ENCODE data around the gene LUZP1.

The LUZP1 gene

DNA sequence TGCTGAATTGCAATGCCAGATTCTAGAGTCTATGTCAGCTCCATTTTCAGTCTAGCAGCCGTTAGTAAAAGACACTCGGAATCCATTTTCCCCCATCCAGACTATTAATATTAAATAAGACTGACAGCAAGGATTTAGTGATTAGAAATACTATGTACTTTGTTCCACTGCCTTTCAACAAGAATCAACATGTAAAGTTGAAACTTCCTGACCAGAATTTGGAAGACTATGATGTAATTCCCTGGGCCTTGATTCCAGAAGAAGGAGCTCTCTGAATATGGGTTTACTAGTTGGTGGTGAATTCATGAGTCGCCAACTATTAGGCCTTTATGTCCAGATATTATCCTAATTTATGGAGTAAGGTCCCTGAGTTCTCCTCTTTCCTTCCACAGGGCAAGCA lies 124.6 kb downstream of the LUZP1 start:
- Mint-ChIP-seq H3K27me3 (no peaks in the 10 kb centered on the region), H3K4me1 (ENCODE audit: low read depth) (peaks cover 4% of the 10 kb centered on the region), H3K36me3 (ENCODE audit: low read depth) (peaks cover 6% of the 10 kb centered on the region), H3K9me3 (no peaks in the 10 kb centered on the region), H3K4me3 (no peak overlapping the region), H3K27ac (no peak overlapping the region)
- intact Hi-C loops (cut with micrococcal nuclease) = loop anchor here (10.0 kb wide), 1 partner anchor 59 kb away; no protein-coding TSS in a partner anchor

DNA sequence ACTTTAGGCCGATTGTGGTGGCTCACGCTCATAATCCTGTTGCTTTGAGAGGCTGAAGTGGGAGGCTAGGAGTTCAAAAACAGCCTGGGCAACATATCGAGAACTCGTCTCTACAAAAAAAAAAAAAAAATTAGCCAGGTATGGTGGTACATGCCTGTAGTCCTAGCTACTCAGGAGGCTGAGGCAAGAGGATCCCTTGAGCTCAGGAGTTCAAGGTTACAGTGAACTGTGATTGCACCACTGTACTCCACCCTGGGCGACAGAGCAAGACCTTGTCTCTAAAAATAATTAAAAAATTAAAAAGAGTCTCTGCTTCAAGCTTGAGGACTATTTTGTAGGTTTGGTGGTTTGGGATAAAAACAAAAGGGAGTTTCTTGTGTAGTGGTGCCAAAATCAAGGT lies 128.1 kb downstream of the LUZP1 start:
- Mint-ChIP-seq H3K9me3 (no peaks in the 10 kb centered on the region), H3K4me1 (ENCODE audit: low read depth) (no peaks in the 10 kb centered on the region), H3K27me3 (no peaks in the 10 kb centered on the region), H3K27ac (no peak overlapping the region), H3K4me3 (no peak overlapping the region), H3K36me3 (ENCODE audit: low read depth) (peaks cover 6% of the 10 kb centered on the region)
- intact Hi-C loops (cut with micrococcal nuclease) = loop anchor here (10.0 kb wide), 1 partner anchor 56 kb away; no protein-coding TSS in a partner anchor

- H3K27ac Mint-ChIP-seq = no peak overlapping the region
- intact Hi-C loops (cut with micrococcal nuclease) = no loop called here
- no peaks in the 10 kb centered on the region for H3K27me3 Mint-ChIP-seq
- no peak overlapping the region for H3K4me3 Mint-ChIP-seq
- peaks cover 8% of the 10 kb centered on the region for H3K36me3 Mint-ChIP-seq (ENCODE audit: low read depth)
- no peaks in the 10 kb centered on the region for H3K9me3 Mint-ChIP-seq
- peaks cover 3% of the 10 kb centered on the region for H3K4me1 Mint-ChIP-seq (ENCODE audit: low read depth)
Measured at GRCh38 chr1:23039308-23039826, 129.3 kb downstream of the LUZP1 start.

GRCh38 chr1:23037081-23037740 lies 131.4 kb downstream of the LUZP1 start:
- H3K4me3 Mint-ChIP-seq = no peak overlapping the region
- no peaks in the 10 kb centered on the region for H3K9me3 Mint-ChIP-seq
- intact Hi-C loops (cut with micrococcal nuclease) = no loop called here
- H3K4me1 Mint-ChIP-seq (ENCODE audit: low read depth) = peaks cover 5% of the 10 kb centered on the region
- H3K27ac Mint-ChIP-seq = no peak overlapping the region
- peaks cover 5% of the 10 kb centered on the region for H3K36me3 Mint-ChIP-seq (ENCODE audit: low read depth)
- H3K27me3 Mint-ChIP-seq = no peaks in the 10 kb centered on the region

DNA sequence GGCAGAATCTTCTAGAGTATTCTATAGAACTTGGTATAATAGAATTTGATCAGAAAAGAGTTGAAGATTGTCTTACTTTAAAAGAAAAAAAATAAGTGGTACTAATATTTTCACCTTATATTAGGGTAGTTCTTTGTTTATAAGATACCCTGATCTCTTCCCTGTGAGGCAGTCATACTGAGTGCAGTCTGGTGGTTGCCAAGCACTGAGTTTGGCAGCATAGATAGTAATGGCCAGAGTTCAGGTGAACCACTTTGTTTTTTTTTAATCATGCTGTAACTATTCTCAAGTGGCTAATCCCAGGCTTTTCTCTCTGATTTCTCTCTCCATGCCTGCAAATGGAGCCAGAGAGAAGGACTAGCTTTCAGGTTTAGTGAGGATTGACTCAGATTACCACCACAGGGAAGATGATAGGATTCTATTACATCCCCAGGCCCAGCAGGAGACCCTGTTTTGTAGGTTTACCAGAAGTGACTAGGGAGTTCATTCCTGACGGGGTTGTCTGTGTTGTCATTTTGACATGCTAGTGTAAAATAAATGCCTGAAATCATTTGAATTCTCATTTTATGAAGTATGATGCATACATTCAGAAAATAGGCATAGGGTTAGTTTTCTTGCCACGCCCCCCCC lies 132.7 kb downstream of the LUZP1 start:
- intact Hi-C loops (cut with micrococcal nuclease) = no loop called here
- peaks cover 5% of the 10 kb centered on the region for H3K36me3 Mint-ChIP-seq (ENCODE audit: low read depth)
- H3K27me3 Mint-ChIP-seq = no peaks in the 10 kb centered on the region
- H3K4me1 Mint-ChIP-seq (ENCODE audit: low read depth) = peaks cover 11% of the 10 kb centered on the region
- no peak overlapping the region for H3K4me3 Mint-ChIP-seq
- H3K9me3 Mint-ChIP-seq = no peaks in the 10 kb centered on the region
- H3K27ac Mint-ChIP-seq = no peak overlapping the region

Measured in dendritic cell treated with granulocyte-macrophage colony-stimulating factor and Interleukin-4, amounts not matched to agents 40 ng/mL and 50 ng/mL, for 4 days (primary cell).